DMS53 treated with DMSO at 0.1 percent for 48 hours (cell line): Measurements from ENCODE around the gene METTL8.
"Not testable (repeated sequence)": the region's sequence is repeated elsewhere in the genome, so short reads cannot be mapped to it uniquely, and the experiment has no call there.

ENCODE experiments used
- DNase-seq: peaks from one replicate; lab custom pipeline; 2025; ENCODE audit not compliant: unreplicated experiment; lab: John Stamatoyannopoulos, UW

METTL8 gene

DNA sequence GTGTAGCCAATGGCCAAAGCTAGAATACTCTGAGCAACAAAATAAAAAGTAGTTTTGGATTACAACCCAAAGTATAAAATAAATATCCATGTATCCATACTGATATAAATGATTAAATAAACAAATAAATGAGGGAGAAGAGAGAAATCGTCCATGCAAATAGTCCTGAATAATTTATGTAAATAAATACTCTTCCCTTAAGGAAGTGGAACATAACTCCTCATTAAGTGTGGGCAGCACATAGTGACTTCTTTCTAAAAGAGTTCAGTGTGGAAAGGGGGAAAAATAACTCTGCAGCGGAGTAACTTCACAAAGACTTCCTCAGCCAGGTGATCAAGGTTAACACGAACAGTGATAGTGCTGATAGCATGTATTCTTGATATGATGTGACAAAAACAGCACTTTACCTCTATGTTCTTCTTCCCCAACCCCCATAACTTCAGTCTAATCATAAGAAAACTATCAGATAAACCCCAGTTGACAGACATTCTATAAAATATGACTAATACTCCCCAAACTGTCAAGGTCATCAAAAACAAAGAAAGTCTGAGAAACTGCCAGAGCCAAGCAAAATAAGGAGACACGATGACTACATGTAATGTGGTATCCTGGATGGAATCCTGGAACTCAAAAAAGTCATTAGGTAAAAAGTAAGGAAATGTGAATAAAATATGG is 30.7 kb downstream of the METTL8 start:
- DNase-seq, result no peak

DNA sequence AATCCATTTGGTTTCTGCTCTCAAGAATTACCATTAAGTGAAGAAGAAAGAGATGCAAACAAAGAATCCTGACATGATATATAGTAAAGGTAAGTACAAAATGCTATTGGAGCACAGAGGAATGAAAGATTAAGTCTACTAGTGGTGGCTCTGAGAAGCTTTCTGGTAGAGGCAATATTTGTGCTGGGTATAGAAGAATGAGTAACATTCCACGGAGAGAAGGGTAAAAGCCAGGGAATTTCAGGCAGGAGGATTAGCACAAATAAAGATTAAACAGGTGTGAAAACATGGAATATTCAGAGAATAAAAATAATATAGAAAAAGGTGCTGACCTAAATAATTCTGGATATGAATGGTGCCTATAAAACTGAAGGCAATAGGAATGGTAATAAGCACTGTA is 31.8 kb downstream of the METTL8 start:
- no peak for DNase-seq

DNA sequence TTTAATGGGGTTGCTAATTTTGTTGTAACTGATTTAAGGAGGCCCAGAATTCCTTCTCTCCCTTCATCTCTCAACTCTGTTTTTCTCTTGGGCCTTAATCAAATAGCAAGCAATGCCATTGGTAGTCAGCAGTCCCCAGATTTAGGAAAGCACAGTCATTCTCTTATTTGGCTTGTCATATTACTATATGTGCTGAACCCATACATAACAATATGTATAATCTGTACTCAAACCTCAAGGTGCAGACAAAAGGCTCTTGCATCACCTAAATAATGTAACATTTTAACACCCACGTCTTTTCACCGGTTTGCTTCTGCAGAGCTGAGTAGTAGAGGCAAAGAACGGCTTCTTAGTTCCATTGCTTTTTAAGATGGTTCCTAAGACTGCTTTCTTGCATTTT is 33.4 kb downstream of the METTL8 start:
- DNase-seq, result no peak

DNA sequence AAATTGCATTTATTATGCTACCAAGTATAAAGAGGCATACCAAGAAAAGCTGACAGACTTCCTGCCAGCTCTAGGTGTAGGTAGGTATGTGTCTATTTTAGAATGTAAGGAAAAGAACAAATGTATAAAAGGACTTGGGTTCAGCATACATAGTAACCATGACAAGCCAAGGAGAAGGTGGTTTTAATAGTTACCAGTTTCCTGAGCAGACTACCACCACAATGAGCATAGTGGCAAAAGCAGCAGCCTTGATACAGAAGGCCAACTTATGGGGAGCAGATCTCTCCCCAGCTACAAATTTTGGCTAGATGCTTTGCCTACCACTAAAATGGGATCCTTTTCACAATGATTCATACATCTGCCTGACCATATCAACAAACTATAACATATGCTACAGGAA is 34.5 kb downstream of the METTL8 start:
- no peak for DNase-seq

DNA sequence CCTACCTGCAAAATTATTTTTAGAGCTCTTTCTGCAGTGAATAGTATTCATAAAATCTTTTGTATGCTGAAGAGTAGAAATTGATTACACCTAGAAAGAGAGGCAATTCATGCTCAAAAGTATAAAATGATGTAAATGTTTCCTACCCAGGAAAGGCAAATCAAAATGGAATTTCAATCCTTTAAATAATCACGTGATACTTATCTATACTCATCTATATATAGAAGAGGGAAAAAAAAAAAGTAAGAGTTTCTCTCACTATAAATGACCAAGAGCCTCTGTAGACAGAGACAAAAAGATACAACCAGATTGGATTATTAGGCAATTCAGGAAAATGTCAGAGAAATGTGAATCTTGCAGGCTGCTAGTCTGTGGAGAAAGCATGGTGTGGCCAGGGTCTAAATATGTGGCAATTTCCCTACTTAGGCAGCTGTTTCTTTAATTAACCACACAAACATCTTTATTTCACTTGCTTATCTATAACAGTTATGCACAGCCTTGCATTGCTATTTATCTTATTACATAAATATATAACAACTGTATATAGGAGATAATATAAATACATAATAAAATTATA is 39.5 kb downstream of the METTL8 start:
- no peak for DNase-seq

DNA sequence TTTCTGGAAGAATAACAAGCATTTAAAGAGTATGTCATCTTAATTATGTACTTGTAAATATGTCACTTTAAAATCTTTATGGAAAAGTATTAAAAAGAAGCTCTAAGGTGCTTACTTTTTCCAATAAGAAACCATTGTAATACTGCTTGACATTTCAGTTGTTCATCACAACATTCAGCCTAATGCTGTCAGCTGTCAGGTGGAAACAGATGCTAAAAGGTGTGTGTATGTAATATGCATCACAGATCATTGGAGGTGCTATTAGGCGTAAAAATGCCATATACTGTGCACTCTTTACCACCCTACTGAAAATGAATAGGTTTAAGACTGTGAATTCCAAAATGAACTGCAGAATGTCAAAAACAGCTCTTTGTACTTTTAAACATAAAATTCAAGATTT is 40.3 kb downstream of the METTL8 start:
- DNase-seq, result no peak

DNA sequence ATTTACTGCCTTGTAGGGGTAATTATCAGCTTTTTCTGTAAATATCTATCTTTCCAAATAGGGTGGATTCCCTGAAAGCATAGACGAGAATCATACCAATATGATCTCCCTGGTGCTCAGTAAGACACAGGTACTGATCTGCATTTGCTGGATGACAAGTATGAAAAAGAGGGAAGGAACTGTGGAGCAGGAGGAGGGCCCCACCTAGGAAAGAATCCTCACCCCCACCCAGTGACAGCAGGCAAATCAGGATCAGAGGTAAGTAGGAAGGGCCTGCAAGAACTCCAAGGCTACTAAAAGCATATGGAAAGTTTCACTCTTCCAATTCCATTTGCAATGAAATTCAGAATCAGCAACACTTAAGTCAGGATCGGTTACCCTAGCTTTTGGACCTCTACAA is 42.3 kb downstream of the METTL8 start:
- DNase-seq, result no peak

DNA sequence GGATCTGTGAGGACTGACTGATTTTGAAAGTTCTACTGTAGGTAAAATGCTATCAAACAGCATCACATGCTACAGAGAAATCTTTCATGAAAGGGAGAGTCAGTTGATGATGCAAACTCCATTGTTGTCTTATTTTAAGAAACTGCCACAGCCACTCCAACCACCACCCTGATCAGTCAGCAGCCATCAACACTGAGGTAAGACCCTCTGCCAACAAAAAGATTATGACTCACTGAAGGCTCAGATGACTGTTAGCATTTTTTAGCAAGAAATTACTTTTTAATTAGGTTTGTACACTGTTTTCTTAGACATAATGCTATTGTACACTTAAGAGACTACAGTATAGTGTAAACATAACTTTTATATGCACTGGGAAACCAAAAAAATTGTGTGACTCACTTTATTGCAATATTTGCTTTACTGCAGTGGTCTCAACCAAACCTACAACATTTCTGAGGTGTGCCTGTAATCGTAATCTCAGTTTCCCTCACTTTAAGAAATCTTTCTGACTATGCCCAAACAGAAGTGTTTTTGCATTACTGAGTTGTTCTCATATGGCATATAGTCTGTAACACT is 42.8 kb downstream of the METTL8 start:
- no peak for DNase-seq

DNA sequence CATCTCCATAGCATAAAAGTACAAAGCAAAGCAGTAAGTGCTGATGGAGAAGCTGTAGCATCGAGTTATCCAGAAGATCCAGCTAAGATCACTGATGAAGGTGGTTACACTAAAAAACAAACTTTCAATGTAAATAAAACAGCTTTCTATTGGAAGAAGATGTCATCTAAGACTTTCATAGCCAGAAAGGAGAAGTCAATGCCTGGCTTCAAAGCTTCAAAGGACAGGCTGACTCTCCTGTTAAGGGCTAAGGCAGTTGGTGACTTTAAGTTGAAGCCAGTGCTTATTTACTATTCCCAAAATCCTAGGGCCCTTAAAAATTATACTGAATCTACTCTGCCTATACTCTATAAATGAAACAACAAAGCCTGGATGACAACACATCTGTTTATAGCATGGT is 44.0 kb downstream of the METTL8 start:
- DNase-seq, result no peak

DNA sequence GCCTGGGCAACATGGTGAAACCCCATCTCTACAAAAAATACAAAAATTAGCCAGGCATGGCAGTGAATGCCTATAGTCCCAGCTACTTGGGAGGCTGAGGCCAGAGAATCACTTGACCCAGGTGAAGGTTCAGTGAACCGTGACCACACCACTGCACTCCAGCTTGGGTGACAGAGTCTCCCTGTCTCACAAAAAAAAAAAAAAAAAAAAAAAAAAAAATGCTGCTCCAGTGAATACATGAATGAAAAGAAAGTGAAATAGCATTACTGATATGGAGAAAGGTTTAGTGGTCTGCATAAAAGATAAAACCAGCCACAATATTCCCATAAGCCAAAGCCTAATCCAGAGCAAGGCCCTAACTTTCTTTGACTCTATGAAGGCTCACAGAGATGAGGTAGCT is 44.5 kb downstream of the METTL8 start:
- no peak for DNase-seq

DNA sequence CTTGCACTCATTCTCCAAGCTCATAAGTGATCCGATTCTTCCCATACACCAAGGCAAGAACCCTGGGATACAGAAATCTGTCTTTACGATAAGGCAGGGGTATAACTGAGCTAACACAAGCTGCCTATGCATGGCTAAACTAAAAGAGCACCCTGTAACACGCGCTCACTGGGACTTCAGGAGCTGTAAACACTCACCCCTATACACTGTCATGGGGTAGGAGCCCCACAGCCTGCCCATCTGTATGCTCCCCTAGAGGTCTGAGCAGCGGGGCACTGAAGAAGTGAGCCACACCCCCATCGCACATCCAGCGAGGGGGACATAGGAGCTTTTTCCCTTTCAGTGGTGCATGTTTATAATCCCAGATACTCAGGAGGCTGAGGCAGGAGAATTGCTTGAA is 46.7 kb downstream of the METTL8 start:
- DNase-seq, result no peak

DNA sequence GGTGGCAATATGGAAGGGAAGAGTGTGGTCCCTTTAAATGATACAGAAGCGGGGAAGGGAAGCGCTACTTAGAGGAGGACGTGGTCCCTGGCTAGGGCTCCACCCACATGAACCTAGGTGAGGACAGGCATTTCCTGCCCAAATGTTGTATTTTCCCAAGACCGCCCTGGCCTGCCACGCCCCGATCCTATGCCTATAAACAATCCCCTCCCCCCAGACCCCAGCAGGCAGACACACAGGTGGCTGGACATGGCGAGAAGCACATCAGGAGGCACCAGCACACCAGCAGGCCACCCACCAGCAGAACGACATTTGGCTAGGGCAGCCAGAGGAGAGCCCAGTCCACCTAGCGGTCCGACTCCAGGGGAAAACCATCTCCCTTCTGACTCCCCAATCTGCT is 47.2 kb downstream of the METTL8 start:
- DNase-seq, result no peak

DNA sequence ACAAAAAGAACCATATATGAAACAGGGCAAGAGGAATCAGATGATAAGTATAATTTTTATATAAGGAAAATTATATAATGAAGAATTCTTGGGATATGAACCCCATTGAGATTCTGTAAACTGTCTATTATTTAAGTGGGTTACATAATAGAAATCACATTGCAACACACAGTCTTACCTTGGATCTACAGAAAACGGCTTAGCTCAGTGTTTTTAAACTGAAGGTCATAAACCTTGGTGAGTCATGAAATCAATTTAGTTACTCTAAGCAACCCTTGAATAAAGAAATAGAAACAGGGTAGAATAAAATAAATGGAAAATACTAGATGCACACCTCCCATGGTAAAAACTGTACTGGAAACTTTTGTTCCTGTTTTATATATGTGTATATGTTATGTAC is 50.7 kb downstream of the METTL8 start:
- no peak for DNase-seq

DNA sequence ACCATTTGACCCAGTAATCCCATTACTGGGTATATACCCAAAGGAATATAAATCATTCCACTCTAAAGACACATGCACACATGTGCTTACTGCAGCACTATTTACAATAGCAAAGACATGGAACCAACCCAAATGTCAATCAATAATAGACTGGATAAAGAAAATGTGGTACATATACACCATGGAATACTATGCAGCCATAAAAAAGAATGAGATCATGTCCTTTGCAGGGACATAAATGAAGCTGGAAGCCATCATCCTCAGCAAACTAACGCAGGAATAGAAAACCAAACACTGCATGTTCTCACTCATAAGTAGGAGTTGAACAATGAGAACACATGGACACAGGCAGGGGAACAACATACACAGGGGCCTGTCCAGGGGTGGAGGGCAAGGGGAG is 51.6 kb downstream of the METTL8 start:
- DNase-seq, result not testable (repeated sequence)

DNA sequence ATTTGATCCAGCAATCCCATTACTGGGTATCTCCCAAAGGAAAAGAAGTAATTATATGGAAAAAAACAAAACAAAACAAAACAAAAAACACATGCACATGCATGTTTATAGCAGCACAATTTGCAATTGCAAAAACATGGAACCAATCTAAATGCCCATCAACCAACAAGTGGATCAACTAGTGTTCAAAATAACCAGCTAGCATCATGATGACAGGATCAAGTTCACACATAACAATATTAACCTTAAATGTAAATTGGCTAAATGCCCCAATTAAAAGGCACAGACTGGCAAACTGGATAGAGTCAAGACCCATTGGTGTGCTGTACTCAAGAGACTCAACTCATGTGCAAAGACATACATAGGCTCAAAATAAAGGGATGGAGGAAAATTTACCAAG is 55.9 kb downstream of the METTL8 start:
- DNase-seq, result not testable (repeated sequence)

DNA sequence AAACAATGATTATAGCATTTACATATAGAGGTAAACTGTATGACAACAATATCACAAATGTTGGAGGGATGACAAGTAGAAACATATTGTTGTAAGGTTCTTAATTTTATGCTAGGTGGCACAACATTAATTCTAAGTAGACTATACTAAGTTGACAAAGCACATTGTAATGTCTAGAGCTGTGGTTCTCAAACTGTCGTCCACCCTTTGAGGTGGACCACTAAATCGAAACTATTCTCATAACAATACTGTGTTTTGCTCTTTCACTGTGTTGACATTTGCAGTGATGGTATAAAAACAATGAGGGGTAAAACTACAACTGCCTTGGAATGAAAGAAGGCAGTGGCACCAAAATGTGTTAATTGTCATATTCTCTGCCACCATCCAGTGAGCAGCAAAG is 66.1 kb downstream of the METTL8 start:
- no peak for DNase-seq

DNA sequence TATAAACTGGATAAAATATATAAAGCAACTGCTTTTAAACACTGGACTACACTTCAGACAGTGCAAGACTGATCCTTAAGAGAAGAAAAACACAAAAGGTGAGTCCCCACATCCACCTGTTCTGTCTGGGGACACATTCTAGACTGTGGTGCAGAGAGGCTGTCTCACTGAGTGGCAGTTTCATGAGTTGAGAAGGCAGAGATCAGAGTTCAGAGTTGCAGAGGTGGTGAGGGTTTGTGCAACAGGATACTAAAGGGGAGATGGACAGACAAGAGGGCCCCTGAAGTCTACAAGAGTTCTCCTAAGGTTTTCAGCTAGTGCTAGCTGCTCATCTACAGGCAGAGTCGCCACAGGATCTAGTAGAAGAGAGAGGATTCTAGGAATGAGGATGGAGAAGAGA is 68.0 kb downstream of the METTL8 start:
- no peak for DNase-seq

DNA sequence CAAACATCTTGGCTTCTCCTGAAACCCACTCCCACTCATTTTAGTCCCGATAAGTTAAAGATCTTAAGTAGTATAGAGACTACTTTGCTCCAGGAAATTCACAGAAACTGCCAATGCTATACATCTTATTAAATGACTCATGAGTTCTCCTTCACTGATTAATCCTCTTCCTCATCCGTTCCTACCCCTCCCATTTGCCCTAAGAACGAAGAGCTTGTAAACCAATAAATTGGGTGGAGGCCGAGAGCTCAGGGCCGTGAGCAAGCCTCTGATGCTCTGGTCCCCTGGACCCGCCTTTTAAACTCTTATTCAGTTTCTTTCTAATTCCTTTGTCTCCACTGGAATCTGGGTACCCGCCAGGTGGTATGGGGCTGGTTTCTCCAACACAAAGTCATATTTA is 68.6 kb downstream of the METTL8 start:
- no peak for DNase-seq

DNA sequence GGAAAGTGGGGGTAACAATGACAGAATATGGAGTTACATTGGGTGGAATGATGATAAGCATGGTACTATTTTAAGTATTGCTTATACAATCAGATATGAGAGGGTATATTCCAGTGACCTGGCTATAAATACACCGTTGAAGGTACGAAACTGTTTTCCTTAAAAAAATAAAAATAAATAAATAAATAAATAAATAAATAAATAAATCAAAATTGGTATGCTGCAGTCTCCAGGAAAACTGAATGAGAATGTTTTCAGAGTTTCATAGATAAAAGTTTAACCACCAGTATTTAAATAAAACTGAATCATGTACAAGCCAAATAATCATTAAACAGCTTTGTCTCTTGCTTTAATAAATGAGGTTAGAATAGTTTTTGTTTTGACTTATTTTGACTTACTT is 71.4 kb downstream of the METTL8 start:
- no peak for DNase-seq

DNA sequence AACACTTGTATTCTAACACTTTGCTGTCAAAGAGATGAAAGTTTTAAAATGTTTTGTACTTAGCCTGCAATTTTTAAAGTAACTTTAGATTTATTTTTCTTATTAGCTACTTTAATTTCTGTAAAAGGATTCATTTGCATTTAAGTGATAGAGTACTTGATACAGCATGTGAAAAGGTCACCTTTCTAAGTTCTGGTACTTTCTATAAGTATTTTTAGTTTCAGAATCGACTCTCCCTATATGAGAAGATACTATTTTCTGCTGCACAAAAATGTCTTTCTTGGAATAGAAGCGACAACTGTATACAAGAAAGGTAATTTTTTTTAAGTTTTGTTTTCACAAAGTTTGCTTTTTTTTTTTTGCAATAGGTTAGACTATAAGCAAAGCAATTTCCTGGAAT is 72.9 kb downstream of the METTL8 start:
- no peak for DNase-seq

DNA sequence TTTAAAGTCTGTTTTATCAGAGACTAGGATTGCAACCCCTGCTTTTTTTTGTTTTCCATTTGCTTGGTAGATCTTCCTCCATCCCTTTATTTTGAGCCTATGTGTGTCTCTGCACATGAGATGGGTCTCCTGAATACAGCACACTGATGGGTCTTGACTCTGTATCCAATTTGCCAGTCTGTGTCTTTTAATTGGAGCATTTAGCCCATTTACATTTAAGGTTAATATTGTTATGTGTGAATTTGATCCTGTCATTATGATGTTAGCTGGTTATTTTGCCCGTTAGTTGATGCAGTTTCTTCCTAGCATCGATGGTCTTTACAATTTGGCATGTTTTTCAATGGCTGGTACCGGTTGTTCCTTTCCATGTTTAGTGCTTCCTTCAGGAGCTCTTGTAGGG is 80.0 kb downstream of the METTL8 start:
- DNase-seq, result not testable (repeated sequence)

DNA sequence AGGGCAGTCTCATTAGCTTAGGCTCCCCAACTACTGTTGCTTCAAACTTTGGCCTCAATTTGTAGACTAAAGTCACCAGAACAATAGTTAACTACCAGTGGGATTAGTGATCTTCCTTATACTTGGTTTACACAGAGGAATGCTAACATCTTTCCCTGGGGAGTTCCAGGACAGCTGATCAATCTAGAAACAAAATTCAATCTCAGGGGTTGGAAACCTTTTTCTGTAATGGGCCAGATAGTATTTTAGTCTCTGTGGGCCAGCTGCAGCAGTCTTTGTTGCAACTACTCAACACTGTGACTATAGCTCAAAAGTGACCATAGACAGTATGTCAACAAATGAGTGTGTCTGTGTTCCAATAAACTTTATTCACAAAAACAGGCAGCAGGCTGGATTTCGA is 85.7 kb downstream of the METTL8 start:
- no peak for DNase-seq

DNA sequence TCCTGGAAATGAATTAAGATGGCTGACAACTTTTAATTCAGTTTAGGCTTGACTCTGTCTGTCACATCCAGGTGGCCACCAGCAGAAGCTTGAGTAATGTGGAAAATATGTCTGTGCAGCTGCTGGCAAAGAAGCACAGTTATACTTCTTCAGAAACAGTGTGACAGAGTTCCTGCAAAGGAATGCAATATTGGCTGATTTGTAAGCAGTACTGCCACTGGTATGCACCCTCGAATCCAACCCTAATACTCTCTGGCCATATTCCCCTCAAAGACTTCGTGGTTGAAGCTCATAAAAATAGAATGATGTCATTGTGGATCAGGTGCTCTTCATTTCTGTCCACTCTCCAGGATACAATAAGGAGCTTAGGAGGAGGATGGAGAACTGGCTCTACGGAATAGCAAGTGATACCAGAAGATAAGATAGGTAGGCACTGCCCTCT is 86.2 kb downstream of the METTL8 start:
- no peak for DNase-seq
